Fibroblast of the aortic adventitia (primary cell): ENCODE measurements around the gene CUX1. TPM values are rescaled to one million over a fixed set of nuclear protein-coding genes. Genes with fewer than 3 reads are reported as not detected.

Experiments used
- DNase-seq: peaks from one replicate; pipeline ENCODE4 v3.0.0-alpha.2; 2010; ENCODE audit warnings: low read depth
- H3K4me3 ChIP-seq: 2 replicates; pipeline ENCODE4 v1.5.1; 2011; ENCODE audit warnings: low read depth, mild to moderate bottlenecking, control low read depth, low read length, moderate library complexity
- total RNA-seq: library from RNA; depleted of rRNA; stranded (reverse); fragments of >200 nt; gene quantifications from 2 replicates; pipeline ENCODE4 v1.2.3, GENCODE V29; 2012; ENCODE audit warnings: low replicate concordance
- TF ChIP-seq, protein P1 (sequence below): IDR thresholded peaks from 2 replicates; pipeline ENCODE4 v1.5.1; 2011; ENCODE audit warnings: mild to moderate bottlenecking, low read length, control low read depth, inconsistent platforms; ENCODE audit not compliant: insufficient read depth

CUX1 gene
- total RNA-seq, 1 donor, result 44.2 TPM

DNA sequence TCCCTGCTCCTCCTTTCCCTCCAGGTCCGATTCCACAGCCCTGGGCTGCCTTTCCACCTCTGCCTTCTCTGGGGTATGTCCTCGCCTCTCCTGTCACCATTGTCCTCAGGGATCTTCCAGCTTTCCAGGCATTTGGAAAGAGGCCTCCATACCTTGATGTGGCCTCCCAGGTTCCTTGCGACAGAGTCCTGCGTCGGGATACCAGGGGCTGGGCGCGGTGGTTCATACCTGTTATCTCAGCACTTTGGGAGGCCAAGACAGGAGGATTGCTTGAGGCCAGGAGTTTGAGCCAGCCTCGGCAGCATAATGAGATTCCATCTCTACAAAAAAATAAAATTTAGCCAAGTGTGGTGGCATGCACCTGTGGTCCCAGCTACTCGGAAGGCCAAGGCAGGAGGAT is 171.1 kb downstream of the CUX1 start:
- TF ChIP-seq, protein P1, sequence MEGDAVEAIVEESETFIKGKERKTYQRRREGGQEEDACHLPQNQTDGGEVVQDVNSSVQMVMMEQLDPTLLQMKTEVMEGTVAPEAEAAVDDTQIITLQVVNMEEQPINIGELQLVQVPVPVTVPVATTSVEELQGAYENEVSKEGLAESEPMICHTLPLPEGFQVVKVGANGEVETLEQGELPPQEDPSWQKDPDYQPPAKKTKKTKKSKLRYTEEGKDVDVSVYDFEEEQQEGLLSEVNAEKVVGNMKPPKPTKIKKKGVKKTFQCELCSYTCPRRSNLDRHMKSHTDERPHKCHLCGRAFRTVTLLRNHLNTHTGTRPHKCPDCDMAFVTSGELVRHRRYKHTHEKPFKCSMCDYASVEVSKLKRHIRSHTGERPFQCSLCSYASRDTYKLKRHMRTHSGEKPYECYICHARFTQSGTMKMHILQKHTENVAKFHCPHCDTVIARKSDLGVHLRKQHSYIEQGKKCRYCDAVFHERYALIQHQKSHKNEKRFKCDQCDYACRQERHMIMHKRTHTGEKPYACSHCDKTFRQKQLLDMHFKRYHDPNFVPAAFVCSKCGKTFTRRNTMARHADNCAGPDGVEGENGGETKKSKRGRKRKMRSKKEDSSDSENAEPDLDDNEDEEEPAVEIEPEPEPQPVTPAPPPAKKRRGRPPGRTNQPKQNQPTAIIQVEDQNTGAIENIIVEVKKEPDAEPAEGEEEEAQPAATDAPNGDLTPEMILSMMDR, result no peak
- DNase-seq, result no peak
- no peak overlapping the region for H3K4me3 ChIP-seq

DNA sequence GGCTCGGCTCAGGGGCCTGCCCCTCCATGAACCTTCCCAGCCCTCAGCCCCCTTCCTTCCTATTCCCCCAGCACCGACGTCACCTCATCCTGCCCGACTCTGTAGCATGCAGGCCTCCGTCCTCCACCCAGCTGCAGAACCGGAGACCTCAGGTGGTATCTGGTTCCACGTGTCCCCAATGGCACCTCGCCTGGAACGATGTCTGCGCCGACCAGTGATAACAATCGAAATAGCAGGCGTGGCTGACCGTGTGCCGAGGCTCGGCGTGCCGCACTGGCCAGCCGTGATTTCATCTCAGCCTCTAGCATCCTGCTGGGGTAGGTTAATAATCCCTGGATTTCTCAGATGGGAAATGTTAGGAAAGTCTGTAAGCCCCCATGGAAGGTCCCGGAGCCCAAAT is 171.7 kb downstream of the CUX1 start:
- no peak for DNase-seq
- TF ChIP-seq, protein P1, result no peak

DNA sequence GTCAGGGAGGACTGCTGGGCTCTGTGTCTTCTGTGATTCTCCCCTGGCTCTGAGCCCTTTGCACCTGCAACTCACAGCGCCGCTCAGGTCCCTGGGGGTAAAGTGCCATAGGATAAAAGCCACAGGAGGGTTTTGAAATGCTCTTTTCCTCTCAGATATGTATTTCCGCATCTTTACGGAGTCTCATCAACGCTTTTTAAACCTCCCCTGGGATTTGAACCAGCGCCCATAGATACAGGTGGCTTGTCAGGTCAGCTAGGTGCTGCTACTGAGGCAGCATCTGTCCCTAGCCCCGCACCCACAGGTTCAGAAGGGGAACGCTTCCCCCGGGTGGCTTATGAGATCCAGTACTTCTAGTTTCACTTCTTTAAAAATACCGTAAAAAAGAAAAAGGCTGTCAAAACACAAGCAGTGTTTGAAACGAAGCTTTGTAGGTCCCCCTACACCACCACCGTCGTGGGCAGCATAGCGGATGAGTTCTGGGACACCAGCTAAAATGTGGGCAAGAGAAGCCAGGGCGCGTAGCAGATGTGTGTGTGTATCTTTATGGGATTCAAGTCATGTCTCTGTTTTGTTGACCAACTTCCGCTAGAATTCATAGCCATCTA is 173.5 kb downstream of the CUX1 start:
- TF ChIP-seq, protein P1, result no peak
- no peak overlapping the region for H3K4me3 ChIP-seq
- DNase-seq, result no peak

More for the DNA sequence above, 171.7 kb downstream of the CUX1 start:
- no peak overlapping the region for H3K4me3 ChIP-seq

DNA sequence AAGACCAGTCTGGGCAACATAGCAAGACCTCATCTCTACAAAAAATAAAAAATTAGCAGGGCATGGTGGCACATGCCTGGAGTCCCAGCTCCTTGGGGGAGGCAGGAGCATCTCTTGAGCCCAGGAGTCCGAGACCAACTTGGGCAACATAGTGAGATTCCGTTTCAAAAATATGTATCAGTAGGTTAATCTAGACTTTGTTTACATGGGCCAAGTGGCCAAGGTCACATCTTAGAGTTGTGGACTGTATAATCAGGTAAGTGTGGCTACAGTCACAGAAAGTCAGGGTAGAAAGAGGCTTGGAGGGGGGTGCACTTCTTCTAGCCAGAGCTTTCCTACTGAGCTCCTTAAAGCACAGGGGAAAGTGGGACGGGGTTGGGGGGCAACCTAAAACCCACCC is 174.4 kb downstream of the CUX1 start:
- TF ChIP-seq, protein P1, result no peak
- no peak overlapping the region for H3K4me3 ChIP-seq
- no peak for DNase-seq

DNA sequence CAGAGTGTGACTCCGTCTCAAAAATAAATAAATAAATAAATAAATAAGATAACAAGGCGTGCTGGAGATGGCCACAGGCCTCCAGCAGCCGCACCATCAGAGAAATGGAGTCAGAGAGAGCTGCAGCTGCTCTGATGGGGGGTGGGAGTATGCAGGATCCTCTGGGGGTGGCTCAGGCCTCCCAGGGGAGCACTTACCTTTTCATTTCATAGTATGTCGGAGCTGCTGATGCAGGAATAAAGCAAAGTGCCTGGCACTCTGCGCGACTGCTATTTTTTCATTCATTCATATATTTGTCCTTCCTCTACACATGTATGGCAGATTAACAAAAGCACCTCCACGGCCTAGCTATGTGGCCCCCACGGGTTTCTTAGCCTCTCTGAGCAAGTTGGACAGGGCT is 175.9 kb downstream of the CUX1 start:
- no peak for DNase-seq
- TF ChIP-seq, protein P1, result no peak
- no peak overlapping the region for H3K4me3 ChIP-seq

DNA sequence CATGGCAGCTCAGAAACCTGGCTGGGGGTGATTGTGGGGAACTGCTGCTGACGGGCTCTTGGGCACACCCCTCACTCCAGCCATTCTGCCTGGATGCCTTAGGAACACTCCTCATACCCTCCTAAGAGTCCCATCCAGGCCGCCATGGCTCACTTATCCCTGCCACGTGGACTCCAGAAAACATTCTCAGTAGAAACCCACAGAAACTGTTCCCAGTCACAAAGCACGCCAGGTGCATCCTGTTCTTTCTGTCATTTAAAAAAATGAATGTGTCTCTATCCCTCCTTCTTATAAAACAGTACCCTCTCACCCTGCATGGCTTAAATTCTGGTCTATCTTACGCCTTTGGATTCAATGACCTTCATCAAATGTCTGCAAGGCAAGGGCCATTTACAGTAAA is 177.7 kb downstream of the CUX1 start:
- no peak overlapping the region for H3K4me3 ChIP-seq
- DNase-seq, result no peak
- TF ChIP-seq, protein P1, result no peak

DNA sequence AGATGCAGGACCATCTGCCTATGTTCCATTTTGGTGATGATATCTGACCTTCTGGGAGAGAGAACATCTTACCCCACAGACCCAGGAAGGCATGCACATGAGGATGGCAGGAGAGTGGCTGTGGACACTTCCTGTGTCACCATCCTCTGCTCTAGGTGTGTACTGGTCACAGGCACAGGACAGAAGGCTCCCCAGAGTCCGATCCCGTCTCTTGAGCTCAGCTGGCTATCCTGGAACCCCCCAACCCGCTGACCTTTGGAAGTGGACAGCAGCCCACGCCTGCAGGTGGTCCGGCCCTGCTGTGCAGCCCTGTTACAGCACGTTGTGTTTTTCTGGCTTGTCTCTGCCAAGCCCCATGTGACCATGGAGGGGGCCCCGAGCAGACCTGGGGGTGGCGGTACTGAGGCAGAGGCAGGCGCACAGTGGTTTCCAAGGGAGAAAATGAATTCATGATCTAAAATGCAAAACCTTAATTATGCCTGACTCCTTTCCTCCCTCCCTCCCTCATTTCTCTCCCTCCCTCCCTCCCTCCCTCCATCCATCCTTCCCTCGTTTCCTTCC is 178.8 kb downstream of the CUX1 start:
- no peak for DNase-seq
- TF ChIP-seq, protein P1, result no peak
- no peak overlapping the region for H3K4me3 ChIP-seq
